HCEC 1CT (cell line): ENCODE measurements around the gene QRICH1.

Experiments
- DNase-seq: peaks from one replicate; pipeline ENCODE4 v3.0.0-alpha.2; 2017

The QRICH1 gene

DNA sequence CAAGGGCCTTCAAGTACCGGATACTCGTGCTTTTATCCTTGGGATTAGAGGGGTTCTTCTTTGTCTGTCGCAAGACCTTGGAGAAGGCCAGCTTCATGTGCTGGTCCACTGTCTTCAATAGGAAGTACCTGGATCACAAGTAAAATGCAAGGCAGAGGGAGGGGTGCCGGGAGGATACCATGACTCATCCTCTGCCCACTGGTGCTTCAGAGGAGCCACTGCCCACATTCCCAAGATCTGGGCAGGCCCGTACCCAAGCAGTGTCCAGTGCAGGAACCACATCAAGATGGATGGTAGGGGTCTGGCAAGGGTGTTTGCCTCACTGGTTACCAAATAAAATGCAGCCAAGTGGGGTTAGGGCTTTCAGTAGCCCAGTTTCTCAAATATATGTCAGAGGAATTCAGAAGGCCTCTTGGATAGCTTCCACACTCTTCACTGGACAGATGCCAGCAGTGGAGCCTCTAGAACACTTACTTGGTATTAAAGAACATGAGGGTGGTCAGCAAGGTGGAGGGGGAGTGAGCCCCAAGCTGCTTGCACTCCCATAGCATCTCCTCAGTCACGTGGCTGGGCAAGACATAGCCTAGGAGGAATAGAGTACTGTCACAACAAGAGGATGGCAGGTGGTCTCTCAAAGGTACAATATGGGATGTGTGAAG is 61.1 kb downstream of the QRICH1 start:
- DNase-seq: no peak

DNA sequence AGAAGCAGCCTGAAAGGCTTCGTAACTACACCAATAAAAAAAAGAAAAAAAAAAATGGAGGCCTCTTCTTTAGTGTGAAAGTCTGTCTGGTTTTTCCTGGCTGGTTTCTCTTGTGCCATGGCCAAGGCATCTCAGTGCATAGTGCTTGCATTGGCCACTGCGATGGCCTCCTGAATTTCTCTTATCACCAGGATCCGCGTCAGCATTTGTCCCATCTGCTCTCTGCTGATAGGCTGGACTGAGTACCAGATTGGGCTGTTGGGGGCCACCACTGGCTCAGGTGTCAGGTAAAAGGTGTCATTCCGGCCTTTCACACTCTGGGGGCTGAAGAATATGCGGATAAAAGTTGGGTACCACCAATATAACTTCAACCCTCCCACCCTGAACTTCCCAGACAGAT is 63.5 kb downstream of the QRICH1 start:
- DNase-seq: no peak

GRCh38 chr3:49029563-49029884 is 64.3 kb downstream of the QRICH1 start:
- no peak for DNase-seq

DNA sequence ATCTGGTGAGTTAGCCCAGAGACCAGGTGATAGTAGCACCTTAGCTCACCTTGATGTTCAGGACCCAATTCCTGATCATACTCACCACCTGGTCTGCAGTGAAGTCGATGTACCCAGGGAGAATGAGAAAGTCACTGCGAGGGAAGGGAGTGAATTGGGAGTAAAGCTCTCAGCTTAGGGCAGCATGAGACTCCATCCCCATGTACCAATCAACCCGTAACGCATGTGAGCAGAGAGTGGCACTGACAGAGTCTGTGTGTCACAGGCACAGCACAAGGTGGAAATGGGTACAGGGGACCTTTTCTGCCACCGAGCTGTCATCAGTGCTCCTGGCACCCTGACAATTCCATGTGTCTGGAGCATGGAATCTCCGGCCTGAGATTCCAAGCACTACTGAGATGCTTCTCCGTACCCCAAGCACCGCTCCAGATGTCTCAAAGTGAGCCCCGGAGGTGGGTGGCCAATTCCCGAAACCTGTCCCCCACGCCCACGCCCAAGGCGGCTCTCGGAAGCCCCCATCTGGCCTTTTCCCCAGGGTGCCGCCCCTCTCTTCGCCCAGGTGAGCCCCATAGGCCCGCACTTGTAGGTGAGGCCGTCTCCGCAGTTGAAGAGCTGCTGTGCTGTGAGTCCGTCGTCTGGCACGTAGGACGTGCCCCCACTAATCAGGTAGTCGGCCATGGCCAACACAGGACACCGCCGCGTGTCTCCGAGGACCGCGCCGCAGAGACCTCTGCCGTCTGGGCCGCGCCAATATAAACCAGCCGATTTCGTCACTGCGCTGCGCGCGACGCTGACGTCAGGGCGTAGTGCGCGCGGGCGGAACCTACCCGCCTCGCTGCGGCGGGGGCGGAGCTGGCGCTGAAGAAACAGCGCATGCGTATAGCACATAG is 65.0 kb downstream of the QRICH1 start, which contains the start of gene IMPDH2:
Gene IMPDH2 (minus strand): TSS at position 726 of the 890 bp plus-strand sequence. CDS start 48 bp downstream, at position 678.
- peak; percentile 89 for DNase-seq

GRCh38 chr3:49028298-49028672 is 65.6 kb downstream of the QRICH1 start:
- DNase-seq: no peak

DNA sequence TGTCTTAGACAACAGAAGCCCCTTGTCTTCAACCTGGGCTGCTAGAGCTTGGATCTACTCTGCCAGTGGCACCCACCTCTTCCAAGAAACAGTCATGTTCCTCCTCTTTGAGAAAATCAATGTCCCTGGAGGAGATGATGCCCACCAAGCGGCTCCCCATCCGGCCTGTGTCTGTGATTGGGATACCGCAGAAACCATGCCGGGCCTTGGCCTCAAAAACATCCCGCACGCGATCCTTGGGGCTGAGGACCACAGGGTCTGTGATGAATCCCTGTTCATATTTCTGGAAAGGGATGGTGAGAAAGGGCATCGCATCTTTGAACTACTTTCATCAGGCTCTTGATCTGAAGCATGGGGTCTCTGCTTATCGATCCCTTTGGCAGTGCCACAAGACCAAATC is 66.2 kb downstream of the QRICH1 start:
- no peak for DNase-seq

DNA sequence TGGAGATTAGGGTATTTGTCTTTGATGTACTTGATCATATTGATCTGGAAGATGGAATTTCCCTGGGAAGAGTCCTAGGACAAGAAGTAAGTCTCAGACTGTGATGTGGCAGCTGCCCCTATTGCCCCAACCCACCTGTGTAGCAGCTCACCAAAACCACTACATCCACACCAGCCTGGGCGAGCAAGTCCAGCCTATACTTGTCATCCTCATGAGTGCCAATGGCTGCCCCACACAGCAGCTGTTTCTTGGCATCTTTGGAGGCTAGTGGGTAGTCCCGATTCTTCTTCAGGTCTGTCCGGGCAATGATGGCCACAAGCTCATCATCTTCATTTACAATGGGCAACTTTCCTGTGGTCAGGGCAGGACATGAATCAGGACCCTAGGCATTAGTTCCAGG is 67.3 kb downstream of the QRICH1 start:
- DNase-seq: no peak

- DNase-seq: no peak
These were observed 67.9 kb downstream of the QRICH1 start for GRCh38 chr3:49025793-49026520.

GRCh38 chr3:49025005-49025792 is 68.7 kb downstream of the QRICH1 start:
- DNase-seq: no peak

DNA sequence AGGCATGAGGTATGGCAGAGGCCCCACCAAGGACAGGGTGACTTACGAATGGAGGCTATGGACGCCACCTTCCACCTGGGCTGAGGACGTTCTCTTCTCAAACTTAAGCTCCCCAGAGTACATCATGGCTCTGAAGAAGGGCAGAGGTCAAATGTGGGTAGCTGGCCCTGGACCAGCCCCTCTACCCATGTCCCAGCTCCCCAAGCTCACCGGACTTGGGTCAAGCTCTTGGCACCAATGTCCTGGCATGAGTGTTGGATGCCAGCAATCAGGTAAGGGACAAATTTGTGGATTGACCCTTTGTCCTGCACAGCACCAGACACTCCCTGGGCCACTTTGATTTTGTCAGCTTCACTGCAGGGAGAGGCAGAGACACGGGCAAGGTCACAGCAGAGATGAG is 69.4 kb downstream of the QRICH1 start:
- DNase-seq: no peak

DNA sequence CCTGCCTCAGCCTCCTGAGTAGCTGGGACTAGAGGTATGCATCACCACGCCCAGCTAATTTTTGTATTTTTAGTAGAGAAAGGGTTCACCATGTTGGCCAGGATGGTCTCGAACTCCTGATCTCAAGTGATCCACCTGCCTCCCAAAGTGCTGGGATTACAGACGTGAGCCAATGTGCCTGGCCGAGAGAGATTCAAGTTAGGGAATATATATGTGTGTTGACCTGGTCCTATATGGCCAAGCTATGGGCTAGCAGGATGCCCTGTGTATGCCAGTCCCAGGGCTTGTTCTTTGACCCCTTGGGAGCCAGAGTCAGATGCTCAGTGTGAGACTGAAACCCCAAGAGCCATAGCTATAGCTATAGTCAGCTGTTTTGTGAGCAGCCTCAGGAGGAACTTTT is 70.1 kb downstream of the QRICH1 start:
- DNase-seq: no peak

DNA sequence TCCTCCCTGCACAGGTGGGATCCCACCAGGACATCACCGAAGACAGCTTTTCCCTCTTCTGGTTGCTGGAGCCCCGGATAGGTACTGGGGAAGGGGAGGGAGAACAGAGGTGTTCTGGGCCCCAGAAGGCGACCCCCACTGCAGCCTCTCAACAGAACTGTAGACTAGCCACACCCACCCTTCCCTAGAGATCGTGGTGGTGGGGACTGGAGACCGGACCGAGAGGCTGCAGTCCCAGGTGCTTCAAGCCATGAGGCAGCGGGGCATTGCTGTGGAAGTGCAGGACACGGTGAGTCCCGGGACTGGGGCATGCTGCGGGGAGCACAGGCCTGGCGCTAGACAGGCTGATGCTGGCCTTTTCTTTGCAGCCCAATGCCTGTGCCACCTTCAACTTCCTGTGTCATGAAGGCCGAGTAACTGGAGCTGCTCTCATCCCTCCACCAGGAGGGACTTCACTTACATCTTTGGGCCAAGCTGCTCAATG is 71.1 kb downstream of the QRICH1 start:
- no peak for DNase-seq

- DNase-seq: peak; percentile 87
These were observed 71.8 kb downstream of the QRICH1 start, which contains the start of gene NDUFAF3 for GRCh38 chr3:49021813-49022687. TSS of gene NDUFAF3 (plus strand) at chr3:49022121. CDS start at chr3:49022145, 24 bp downstream.

GRCh38 chr3:49021213-49021812 is 72.6 kb downstream of the QRICH1 start:
- peak; percentile 96 for DNase-seq

DNA sequence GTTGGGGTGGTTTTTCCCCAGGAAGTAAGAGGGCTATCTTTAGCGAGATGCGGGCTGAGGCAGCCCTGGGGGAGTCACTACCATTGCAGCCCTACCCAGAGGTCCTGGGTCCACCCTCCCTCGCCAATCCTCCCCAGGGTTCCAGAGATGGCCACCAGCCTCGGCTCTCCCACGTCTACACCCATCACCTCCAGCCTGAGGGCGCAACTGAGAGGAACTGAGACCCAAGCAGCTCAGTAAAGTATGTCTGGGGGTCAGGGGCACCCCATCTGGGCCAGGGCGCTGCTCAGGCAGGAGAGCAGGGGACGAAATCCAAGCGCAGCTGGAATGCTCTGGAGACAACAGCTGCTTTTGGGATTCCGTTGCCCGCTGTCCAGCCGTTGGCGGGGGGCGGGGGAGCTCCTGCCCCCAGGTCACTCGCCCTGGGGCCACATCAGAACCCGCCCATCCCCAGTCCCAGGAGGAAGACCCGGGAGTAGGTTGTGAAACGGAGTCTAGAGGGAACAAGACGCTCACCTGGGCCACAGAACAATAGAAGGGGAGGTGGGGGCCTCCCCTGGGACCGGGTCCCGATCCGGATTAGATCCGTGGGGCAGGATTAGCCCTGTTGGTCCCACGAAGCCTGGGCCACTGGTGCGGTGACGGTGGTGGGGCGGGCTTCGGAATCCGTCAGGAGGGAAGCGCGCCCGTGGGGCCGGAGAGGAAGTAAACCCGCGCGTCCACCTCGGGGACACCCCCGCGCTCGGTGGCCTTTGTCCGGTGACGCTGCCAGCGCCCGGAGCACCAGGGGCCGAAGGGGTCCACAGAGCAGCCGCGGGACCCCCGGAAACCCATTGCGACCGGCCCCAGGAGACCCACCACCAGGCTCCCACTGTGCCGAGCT is 73.3 kb downstream of the QRICH1 start:
- DNase-seq: peak; percentile 17

GRCh38 chr3:49019941-49020329 is 73.9 kb downstream of the QRICH1 start:
- no peak for DNase-seq

DNA sequence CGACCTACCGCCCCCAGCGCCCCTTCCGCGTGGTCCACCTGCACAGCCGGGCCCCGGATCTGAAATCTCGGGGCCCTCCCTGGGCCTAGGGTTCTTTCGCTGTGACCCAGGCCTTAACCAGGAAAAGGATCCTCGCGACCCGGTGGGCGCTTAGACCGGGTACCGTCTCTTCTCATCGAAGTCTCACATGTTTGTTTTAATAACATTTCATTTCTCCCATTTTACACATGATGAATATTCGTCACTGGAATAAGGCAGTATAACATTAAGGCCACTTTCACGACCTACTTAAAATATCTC is 75.2 kb downstream of the QRICH1 start:
- no peak for DNase-seq

GRCh38 chr3:49017971-49018706 is 75.7 kb downstream of the QRICH1 start, which contains the start of gene DALRD3:
TSS of gene DALRD3 (minus strand) at chr3:49018580. CDS start at chr3:49018564, 16 bp downstream.
- peak; percentile 43 for DNase-seq

- no peak for DNase-seq
These were observed 76.5 kb downstream of the QRICH1 start for GRCh38 chr3:49017229-49017970.
